SK-N-SH (cell line): Measurements from ENCODE around the gene VDR. TPM values are rescaled to one million over a fixed set of nuclear protein-coding genes. Genes with fewer than 3 reads are reported as not detected.

ENCODE experiments used
- CTCF ChIA-PET: fragments of 300-600, 350-600 bp; formaldehyde crosslinking; extraction: SDS; loops from one replicate; lab custom pipeline; 2021; lab: Yijun Ruan, JAX
- POLR2A ChIA-PET: fragments of 350-600 bp; sonication (Branson Sonifier 250); formaldehyde crosslinking; extraction: SDS; loops from one replicate; lab custom pipeline; 2020; ENCODE audit warnings: antibody characterized with exemption, inconsistent platforms; lab: Yijun Ruan, JAX
- DNase-seq: peaks from one replicate; pipeline ENCODE4 v3.0.0; 2012
- H2AFZ ChIP-seq: fragments of 200-600 bp; sonication (generic); 2 replicates; pipeline ENCODE4 v1.8.1; 2016; ENCODE audit warnings: antibody characterized with exemption, mild to moderate bottlenecking, low read depth
- H3F3A ChIP-seq: fragments of 200-600 bp; sonication (generic); replicated peaks from 2 replicates; pipeline ENCODE3; 2016; ENCODE audit warnings: antibody characterized with exemption, mild to moderate bottlenecking; ENCODE audit not compliant: insufficient read depth
- H3K27ac ChIP-seq, 2 experiments: fragments of 200-500 bp in 1 of 2; fragments of 200-600 bp in 1 of 2; sonication (Bioruptor generic) in 1 of 2; sonication (generic), shearing (Covaris generic) in 1 of 2; 2 replicates each; pipeline versions ENCODE4 v1.5.1 to v1.6.1; 2014 to 2016; ENCODE audit warnings: low read depth in 2 of 2, inconsistent platforms in 1 of 2, low read length in 1 of 2, mild to moderate bottlenecking in 1 of 2, mixed read lengths in 1 of 2
- H3K27me3 ChIP-seq: fragments of 200-600 bp; sonication (generic), shearing (Covaris generic); 2 replicates; pipeline ENCODE4 v1.6.1; 2016; ENCODE audit warnings: mixed run types; ENCODE audit not compliant: insufficient read depth
- H3K36me3 ChIP-seq, 2 experiments: fragments of 200-500 bp in 1 of 2; fragments of 200-600 bp in 1 of 2; sonication (Bioruptor generic) in 1 of 2; sonication (generic) in 1 of 2; replicated peaks in 1 of 2; 2 replicates each; pipeline versions ENCODE3 to v1.5.1; 2014 to 2016; ENCODE audit warnings: low read length in 1 of 2, mild to moderate bottlenecking in 1 of 2; ENCODE audit not compliant: insufficient read depth in 2 of 2, control insufficient read depth in 1 of 2
- H3K4me1 ChIP-seq, 2 experiments: fragments of 200-500 bp in 1 of 2; fragments of 200-600 bp in 1 of 2; sonication (Bioruptor generic) in 1 of 2; sonication (generic), shearing (Covaris generic) in 1 of 2; 2 replicates each; pipeline versions ENCODE4 v1.5.1 to v1.6.1; 2014 to 2016; ENCODE audit warnings: low read depth in 1 of 2, low read length in 1 of 2, mixed run types in 1 of 2; ENCODE audit not compliant: insufficient read depth in 2 of 2, control insufficient read depth in 1 of 2
- H3K4me2 ChIP-seq: fragments of 200-600 bp; sonication (generic), shearing (Covaris generic); 2 replicates; pipeline ENCODE4 v1.6.1; 2017; ENCODE audit warnings: mixed run types
- H3K4me3 ChIP-seq, 2 experiments: fragments of 200-500 bp in 1 of 2; fragments of 200-600 bp in 1 of 2; sonication (Bioruptor generic) in 1 of 2; sonication (generic), shearing (Covaris generic) in 1 of 2; 2 replicates each; pipeline versions ENCODE4 v1.5.1 to v1.8.1; 2014 to 2016; ENCODE audit warnings: low read depth in 2 of 2, inconsistent platforms in 1 of 2, low read length in 1 of 2, mild to moderate bottlenecking in 1 of 2, mixed read lengths in 1 of 2, moderate library complexity in 1 of 2
- H3K79me2 ChIP-seq: fragments of 200-600 bp; sonication (generic); 2 replicates; pipeline ENCODE4 v1.8.1; 2017; ENCODE audit warnings: mild to moderate bottlenecking; ENCODE audit not compliant: insufficient read depth
- H3K9ac ChIP-seq: fragments of 200-600 bp; sonication (generic); 2 replicates; pipeline ENCODE4 v1.6.1; 2017; ENCODE audit warnings: mixed run types
- H3K9me2 ChIP-seq: fragments of 200-600 bp; sonication (generic); 2 replicates; pipeline ENCODE4 v1.6.1; 2017; ENCODE audit warnings: mixed run types
- H3K9me3 ChIP-seq: fragments of 200-600 bp; sonication (generic); 2 replicates; pipeline ENCODE4 v1.6.1; 2017; ENCODE audit warnings: mixed run types, mild to moderate bottlenecking, moderate library complexity
- H4K20me1 ChIP-seq: fragments of 200-600 bp; sonication (generic); 2 replicates; pipeline ENCODE4 v1.6.1; 2017; ENCODE audit warnings: mild to moderate bottlenecking, mixed run types; ENCODE audit not compliant: insufficient read depth
- CHD2 ChIP-seq: fragments of 150-350 bp; IDR thresholded peaks from 2 replicates; pipeline ENCODE4 v1.6.1; 2018; ENCODE audit warnings: low read length; ENCODE audit not compliant: partially characterized antibody
- ELF1 ChIP-seq: IDR thresholded peaks from 2 replicates; pipeline ENCODE4 v1.4.0; 2012
- EZH2phosphoT487 ChIP-seq: fragments of 200-600 bp; sonication (generic); IDR thresholded peaks from 2 replicates; pipeline ENCODE4 v1.6.1; 2017; ENCODE audit warnings: low read depth, mixed run types, mild to moderate bottlenecking, antibody characterized with exemption, moderate library complexity, borderline replicate concordance
- FOXM1 ChIP-seq: IDR thresholded peaks from 2 replicates; pipeline ENCODE4 v1.4.0; 2012; ENCODE audit warnings: low read depth, mild to moderate bottlenecking
- GATA2 ChIP-seq: sonication (generic); formaldehyde crosslinking; IDR thresholded peaks from 2 replicates; pipeline ENCODE4 v1.5.0; 2020; ENCODE audit warnings: mild to moderate bottlenecking, missing genetic modification reagents
- JUND ChIP-seq: IDR thresholded peaks from 2 replicates; pipeline ENCODE4 v1.4.0; 2012
- MEF2A ChIP-seq: IDR thresholded peaks from 2 replicates; pipeline ENCODE4 v1.4.0; 2012; ENCODE audit warnings: low read depth, borderline replicate concordance
- PBX3 ChIP-seq: IDR thresholded peaks from 2 replicates; pipeline ENCODE4; 2012
- RAD21 ChIP-seq: IDR thresholded peaks from 2 replicates; pipeline ENCODE4 v1.6.1; 2012; ENCODE audit warnings: mild to moderate bottlenecking, low read length
- RXRA ChIP-seq: IDR thresholded peaks from 2 replicates; pipeline ENCODE4 v1.4.0; 2012; ENCODE audit warnings: low read depth, mild to moderate bottlenecking, borderline replicate concordance
- TAF1 ChIP-seq: IDR thresholded peaks from 2 replicates; pipeline ENCODE4 v1.6.1; 2012; ENCODE audit warnings: low read depth, mild to moderate bottlenecking, low read length, moderate library complexity, borderline replicate concordance
- TCF12 ChIP-seq: IDR thresholded peaks from 2 replicates; pipeline ENCODE4 v1.4.0; 2012
- ZBTB33 ChIP-seq: IDR thresholded peaks from 2 replicates; pipeline ENCODE4 v1.4.0; 2012; ENCODE audit warnings: low read depth, borderline replicate concordance
- WGBS: methylation state at CpG from one replicate; pipeline ENCODE4 v1.1.6; 2017; ENCODE audit warnings: low lambda C conversion rate; 5-methylcytosine and 5-hydroxymethylcytosine counted together
- polyA plus RNA-seq, 3 experiments: library from polyadenylated mRNA; depleted of rRNA; stranded (reverse); fragments of >200 nt; gene quantifications; 2 replicates each; pipeline ENCODE4 v1.2.3, GENCODE V29; 2012
- TF ChIP-seq, protein P1 (sequence below): IDR thresholded peaks from 2 replicates; pipeline ENCODE4 v1.4.0; 2012; ENCODE audit warnings: low read depth

The VDR gene
- polyA plus RNA-seq, 1 of the 3 experiments (the other 2 are of a cell fraction), result 0.33 TPM

GRCh38 chr12:47828976-47829482 lies 75.8 kb downstream of the VDR start:
- peak; percentile 83 for DNase-seq
- Histone ChIP-seq H3K27me3 (no peaks in the 10 kb centered on the region), H3K4me1 (peaks cover 14% of the 10 kb centered on the region in 2 experiments; a peak in 2 of 4 replicates), H3K27ac (peak overlapping the region in 1 of 2 experiments; percentile 81; a peak in 2 of 4 replicates), H3K36me3 (no peaks in the 10 kb centered on the region), H3K4me2 (no peak overlapping the region), H3F3A (no peaks in the 10 kb centered on the region), H4K20me1 (no peaks in the 10 kb centered on the region), H3K4me3 (no peak overlapping the region), H3K79me2 (no peaks in the 10 kb centered on the region), H3K9ac (no peak overlapping the region)
- CTCF ChIA-PET, result interaction anchor here (0.8 to 25.6 kb wide), 12 partner anchors 9 to 260 kb away, joined by 3 to 458 read pairs (median 4); partner anchors contain the start of genes HDAC7, RPAP3 and SLC48A1
- POLR2A ChIA-PET, result interaction anchor here (0.9 to 1.3 kb wide), 2 partner anchors 9 to 92 kb away, joined by 3 to 5 read pairs; partner anchors contain the start of gene HDAC7
- TF ChIP-seq ELF1 (peak; percentile 70), MEF2A (no peak), TAF1 (peak; percentile 46; the same call in 1 of the 2 replicates), CHD2 (peak; percentile 62)
- TF ChIP-seq, all 33 proteins: peak for 3
- Histone ChIP-seq H3K9me2 (no peaks in the 10 kb centered on the region), H3K9me3 (no peaks in the 10 kb centered on the region), H2AFZ (peak overlapping the region; percentile 75; the same call in 1 of the 2 replicates)
- WGBS, result 45% methylated on average over 7 of the region's 7 CpGs

GRCh38 chr12:47828008-47828975 lies 76.5 kb downstream of the VDR start:
- POLR2A ChIA-PET, result interaction anchor here (0.9 to 1.3 kb wide), 3 partner anchors 8 to 92 kb away, joined by 3 to 5 read pairs (median 3); partner anchors contain the start of gene HDAC7
- H3K4me2 ChIP-seq, result no peak overlapping the region
- no peaks in the 10 kb centered on the region for H3K9me2 ChIP-seq
- no peak overlapping the region for H3K9ac ChIP-seq
- H2AFZ ChIP-seq, result no peak overlapping the region
- no peaks in the 10 kb centered on the region for H3K36me3 ChIP-seq
- WGBS, result 87% methylated on average over 11 of the region's 14 CpGs
- H3K27me3 ChIP-seq, result no peaks in the 10 kb centered on the region
- no peaks in the 10 kb centered on the region for H3K9me3 ChIP-seq
- H3K4me3 ChIP-seq, result no peak overlapping the region
- TF ChIP-seq EZH2phosphoT487, result no peak
- no peak for TF ChIP-seq TCF12
- no peak for TF ChIP-seq GATA2
- no peak for TF ChIP-seq RAD21
- no peaks in the 10 kb centered on the region for H4K20me1 ChIP-seq
- H3K4me1 ChIP-seq, result peaks cover 14% of the 10 kb centered on the region in 2 experiments; a peak in 2 of 4 replicates
- no peaks in the 10 kb centered on the region for H3F3A ChIP-seq
- peak; percentile 79 for DNase-seq
- peak overlapping the region in 1 of 2 experiments; percentile 81; a peak in 2 of 4 replicates for H3K27ac ChIP-seq
- H3K79me2 ChIP-seq, result no peaks in the 10 kb centered on the region
- CTCF ChIA-PET, result interaction anchor here (0.8 to 25.6 kb wide), 13 partner anchors 9 to 261 kb away, joined by 3 to 458 read pairs (median 4); partner anchors contain the start of genes HDAC7, RPAP3 and SLC48A1

DNA sequence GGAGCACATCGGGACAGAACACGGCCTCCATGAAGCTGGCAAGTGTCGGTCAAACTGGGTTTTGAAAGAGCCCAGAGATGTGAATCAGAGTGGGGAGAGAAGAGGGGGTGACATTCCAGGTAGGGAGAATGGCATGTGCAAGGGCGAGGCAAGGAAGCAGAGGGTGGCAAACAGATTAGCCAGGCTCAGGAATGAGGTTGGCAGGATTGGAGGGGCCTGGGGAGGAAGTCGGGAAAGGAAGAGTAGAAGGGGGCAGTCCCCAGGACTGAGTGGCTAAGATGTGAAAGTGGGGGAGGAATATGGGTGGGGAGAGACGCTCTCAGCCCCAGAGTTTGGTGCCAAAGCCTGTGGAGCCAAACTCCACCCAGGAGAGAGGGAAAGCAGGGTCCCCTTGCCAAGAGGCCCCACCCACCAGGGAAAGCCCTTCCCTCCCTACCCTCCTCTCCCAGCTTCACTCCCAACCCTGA lies 79.6 kb downstream of the VDR start:
- Histone ChIP-seq H3K9me2 (no peaks in the 10 kb centered on the region), H3K79me2 (peaks cover 13% of the 10 kb centered on the region), H3K27me3 (no peaks in the 10 kb centered on the region), H4K20me1 (no peaks in the 10 kb centered on the region), H3F3A (peaks cover 7% of the 10 kb centered on the region), H3K4me2 (no peak overlapping the region), H3K4me3 (no peak overlapping the region), H3K36me3 (no peaks in the 10 kb centered on the region), H3K9ac (no peak overlapping the region), H3K4me1 (peaks cover 26% of the 10 kb centered on the region in 2 experiments; a peak in 3 of 4 replicates), H3K27ac (no peak overlapping the region), H3K9me3 (no peaks in the 10 kb centered on the region), H2AFZ (no peak overlapping the region)
- no peak for TF ChIP-seq ELF1
- TF ChIP-seq PBX3, result no peak
- TF ChIP-seq, protein P1, sequence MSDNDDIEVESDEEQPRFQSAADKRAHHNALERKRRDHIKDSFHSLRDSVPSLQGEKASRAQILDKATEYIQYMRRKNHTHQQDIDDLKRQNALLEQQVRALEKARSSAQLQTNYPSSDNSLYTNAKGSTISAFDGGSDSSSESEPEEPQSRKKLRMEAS, result no peak
- TF ChIP-seq JUND, result no peak
- no peak for TF ChIP-seq MEF2A
- TF ChIP-seq RXRA, result no peak
- no peak for TF ChIP-seq FOXM1
- no peak for TF ChIP-seq ZBTB33
- CTCF ChIA-PET, result interaction anchor here (1.9 to 25.6 kb wide), 3 partner anchors 12 to 113 kb away, joined by 8 to 458 read pairs (median 387); partner anchors contain the start of genes RPAP3 and SLC48A1
- no peak for DNase-seq
- POLR2A ChIA-PET, result no interaction called here
- 67% methylated on average over 6 of the region's 6 CpGs for WGBS
